ENCODE measurements around the gene PRICKLE2.

DNA sequence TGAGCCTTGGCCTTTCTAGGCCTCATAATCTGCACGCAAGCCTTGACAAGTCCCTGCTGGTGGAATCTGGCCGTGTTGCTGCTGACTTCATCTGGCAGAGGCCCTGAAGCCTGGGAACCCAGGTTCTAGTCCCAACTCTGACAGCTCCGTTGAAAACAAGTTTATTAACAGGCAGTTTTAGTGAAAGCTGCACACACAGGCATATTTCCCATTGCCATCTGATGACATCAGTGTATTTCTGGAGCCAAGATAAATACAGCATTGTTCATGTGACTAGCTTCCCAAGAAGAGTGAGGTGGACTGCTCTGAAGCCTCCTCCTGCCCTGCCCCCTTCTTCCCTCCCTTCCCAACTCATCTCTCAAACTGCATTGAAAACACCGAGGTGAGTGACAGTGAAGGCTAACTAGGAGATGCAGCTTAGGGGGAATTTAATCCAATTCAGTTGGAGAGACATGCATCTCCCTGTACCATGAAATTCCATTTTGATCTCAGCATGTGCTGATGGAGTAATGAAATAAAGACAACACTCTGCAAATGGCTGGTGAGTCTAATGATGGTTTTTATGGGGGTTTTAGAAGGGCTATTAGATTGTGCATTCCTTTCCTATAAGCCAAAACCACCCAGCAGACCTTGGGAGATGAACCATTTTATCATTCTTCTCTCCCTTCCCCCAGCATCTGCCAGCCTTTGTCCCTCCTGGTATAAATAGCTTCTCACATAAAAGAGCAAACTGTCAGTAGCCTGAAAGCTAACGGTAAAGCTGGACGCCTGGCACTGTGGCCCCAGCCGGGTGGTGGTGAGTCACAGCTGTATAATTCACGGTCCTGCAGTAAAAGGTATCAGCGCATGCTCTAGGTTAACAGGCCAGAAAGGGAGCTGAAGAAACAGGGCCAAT, 38.0 kb downstream of the PRICKLE2 start:
- TF ChIP-seq, protein P1, sequence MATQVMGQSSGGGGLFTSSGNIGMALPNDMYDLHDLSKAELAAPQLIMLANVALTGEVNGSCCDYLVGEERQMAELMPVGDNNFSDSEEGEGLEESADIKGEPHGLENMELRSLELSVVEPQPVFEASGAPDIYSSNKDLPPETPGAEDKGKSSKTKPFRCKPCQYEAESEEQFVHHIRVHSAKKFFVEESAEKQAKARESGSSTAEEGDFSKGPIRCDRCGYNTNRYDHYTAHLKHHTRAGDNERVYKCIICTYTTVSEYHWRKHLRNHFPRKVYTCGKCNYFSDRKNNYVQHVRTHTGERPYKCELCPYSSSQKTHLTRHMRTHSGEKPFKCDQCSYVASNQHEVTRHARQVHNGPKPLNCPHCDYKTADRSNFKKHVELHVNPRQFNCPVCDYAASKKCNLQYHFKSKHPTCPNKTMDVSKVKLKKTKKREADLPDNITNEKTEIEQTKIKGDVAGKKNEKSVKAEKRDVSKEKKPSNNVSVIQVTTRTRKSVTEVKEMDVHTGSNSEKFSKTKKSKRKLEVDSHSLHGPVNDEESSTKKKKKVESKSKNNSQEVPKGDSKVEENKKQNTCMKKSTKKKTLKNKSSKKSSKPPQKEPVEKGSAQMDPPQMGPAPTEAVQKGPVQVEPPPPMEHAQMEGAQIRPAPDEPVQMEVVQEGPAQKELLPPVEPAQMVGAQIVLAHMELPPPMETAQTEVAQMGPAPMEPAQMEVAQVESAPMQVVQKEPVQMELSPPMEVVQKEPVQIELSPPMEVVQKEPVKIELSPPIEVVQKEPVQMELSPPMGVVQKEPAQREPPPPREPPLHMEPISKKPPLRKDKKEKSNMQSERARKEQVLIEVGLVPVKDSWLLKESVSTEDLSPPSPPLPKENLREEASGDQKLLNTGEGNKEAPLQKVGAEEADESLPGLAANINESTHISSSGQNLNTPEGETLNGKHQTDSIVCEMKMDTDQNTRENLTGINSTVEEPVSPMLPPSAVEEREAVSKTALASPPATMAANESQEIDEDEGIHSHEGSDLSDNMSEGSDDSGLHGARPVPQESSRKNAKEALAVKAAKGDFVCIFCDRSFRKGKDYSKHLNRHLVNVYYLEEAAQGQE (IDR thresholded peaks at IDR 0.05) = no peak
- TF ChIP-seq, protein P2, sequence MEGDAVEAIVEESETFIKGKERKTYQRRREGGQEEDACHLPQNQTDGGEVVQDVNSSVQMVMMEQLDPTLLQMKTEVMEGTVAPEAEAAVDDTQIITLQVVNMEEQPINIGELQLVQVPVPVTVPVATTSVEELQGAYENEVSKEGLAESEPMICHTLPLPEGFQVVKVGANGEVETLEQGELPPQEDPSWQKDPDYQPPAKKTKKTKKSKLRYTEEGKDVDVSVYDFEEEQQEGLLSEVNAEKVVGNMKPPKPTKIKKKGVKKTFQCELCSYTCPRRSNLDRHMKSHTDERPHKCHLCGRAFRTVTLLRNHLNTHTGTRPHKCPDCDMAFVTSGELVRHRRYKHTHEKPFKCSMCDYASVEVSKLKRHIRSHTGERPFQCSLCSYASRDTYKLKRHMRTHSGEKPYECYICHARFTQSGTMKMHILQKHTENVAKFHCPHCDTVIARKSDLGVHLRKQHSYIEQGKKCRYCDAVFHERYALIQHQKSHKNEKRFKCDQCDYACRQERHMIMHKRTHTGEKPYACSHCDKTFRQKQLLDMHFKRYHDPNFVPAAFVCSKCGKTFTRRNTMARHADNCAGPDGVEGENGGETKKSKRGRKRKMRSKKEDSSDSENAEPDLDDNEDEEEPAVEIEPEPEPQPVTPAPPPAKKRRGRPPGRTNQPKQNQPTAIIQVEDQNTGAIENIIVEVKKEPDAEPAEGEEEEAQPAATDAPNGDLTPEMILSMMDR (IDR thresholded peaks at IDR 0.05; ENCODE audit: low read depth, low read length, missing input control) = no peak
- TF ChIP-seq, protein P3, sequence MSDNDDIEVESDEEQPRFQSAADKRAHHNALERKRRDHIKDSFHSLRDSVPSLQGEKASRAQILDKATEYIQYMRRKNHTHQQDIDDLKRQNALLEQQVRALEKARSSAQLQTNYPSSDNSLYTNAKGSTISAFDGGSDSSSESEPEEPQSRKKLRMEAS (IDR thresholded peaks at IDR 0.05) = no peak
- TF ChIP-seq, protein P4, sequence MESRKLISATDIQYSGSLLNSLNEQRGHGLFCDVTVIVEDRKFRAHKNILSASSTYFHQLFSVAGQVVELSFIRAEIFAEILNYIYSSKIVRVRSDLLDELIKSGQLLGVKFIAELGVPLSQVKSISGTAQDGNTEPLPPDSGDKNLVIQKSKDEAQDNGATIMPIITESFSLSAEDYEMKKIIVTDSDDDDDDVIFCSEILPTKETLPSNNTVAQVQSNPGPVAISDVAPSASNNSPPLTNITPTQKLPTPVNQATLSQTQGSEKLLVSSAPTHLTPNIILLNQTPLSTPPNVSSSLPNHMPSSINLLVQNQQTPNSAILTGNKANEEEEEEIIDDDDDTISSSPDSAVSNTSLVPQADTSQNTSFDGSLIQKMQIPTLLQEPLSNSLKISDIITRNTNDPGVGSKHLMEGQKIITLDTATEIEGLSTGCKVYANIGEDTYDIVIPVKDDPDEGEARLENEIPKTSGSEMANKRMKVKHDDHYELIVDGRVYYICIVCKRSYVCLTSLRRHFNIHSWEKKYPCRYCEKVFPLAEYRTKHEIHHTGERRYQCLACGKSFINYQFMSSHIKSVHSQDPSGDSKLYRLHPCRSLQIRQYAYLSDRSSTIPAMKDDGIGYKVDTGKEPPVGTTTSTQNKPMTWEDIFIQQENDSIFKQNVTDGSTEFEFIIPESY (IDR thresholded peaks at IDR 0.05) = no peak

All from liver (tissue), 2 donors.